ENCODE measurements around the gene ACSL6.

ACSL6 gene

DNA sequence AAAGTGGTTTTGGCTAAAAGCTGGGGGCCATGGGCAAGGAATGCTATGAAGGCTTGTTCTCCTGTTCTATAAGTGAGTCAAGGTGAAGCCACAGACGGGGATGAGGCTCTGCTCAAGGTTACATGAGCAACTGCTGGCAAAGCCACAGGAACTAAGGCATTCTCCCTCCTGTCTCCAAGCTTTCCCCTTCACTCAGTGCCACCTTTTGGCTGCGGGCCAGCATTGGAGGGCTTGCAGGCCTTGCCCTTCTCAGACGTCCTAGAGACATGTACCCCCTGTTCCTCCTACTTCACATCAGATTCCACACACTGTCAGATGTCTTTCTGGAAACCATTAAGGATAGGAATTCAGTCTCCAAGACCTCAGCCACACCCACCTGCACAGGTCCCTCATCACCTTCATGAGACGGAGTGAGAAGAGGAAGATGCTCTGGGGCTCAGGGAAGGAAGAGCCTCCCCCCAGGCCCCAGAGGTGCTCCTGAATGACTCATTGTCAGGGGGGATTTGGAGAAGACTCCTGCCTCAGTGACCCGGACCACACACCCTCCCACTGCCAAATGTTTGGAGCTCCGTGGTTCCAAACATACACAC lies 45.5 kb downstream of the ACSL6 start:
- TF ChIP-seq, protein P1, sequence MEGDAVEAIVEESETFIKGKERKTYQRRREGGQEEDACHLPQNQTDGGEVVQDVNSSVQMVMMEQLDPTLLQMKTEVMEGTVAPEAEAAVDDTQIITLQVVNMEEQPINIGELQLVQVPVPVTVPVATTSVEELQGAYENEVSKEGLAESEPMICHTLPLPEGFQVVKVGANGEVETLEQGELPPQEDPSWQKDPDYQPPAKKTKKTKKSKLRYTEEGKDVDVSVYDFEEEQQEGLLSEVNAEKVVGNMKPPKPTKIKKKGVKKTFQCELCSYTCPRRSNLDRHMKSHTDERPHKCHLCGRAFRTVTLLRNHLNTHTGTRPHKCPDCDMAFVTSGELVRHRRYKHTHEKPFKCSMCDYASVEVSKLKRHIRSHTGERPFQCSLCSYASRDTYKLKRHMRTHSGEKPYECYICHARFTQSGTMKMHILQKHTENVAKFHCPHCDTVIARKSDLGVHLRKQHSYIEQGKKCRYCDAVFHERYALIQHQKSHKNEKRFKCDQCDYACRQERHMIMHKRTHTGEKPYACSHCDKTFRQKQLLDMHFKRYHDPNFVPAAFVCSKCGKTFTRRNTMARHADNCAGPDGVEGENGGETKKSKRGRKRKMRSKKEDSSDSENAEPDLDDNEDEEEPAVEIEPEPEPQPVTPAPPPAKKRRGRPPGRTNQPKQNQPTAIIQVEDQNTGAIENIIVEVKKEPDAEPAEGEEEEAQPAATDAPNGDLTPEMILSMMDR (IDR thresholded peaks at IDR 0.05; ENCODE audit: insufficient read depth, low read depth, low read length, missing control alignments): no peak
- no peak overlapping the region for H3K4me3 ChIP-seq (ENCODE audit: low read depth, low read length)
- no peak for DNase-seq (ENCODE audit: low read depth)

DNA sequence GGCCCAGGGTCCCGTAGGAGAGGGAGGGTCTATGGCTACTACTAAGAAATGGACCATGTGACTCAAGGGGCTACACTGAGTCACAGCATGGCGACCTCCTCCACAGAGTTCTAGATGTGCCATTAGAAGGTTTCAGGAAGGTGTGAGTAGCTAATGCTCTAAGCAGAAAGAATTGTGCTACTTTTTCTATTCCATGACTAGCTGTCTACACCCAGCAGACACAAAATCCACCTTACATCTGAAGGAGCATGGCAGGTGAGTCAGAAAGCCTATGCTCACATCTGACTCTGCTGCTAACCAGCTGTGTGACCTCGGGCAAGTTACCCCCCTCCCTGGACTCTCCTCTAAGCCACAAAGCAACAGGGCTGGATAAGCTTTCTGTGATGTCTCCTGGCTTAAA lies 51.6 kb downstream of the ACSL6 start:
- H3K4me3 ChIP-seq (ENCODE audit: low read depth, low read length): no peak overlapping the region
- TF ChIP-seq, protein P1 (IDR thresholded peaks at IDR 0.05; ENCODE audit: insufficient read depth, low read depth, low read length, missing control alignments): no peak
- no peak for DNase-seq (ENCODE audit: low read depth)

DNA sequence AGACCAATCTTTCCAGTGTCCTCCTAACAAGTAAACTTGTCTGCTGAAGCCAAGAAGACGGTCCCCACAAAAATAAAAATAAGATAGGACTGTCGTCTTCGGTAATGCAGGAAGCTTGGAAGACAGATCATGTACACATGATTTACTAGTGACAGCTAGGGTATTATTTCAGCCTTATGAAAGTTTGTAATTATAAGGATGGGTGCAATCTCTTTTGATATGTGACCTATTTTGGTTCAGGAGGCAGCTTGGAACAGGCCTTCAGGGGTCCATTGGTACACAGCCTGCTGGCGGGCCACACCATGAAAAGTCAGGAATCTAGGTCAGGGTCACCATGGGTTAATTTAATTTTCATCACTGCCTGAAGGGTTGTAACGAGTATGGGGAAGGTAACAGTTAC lies 52.3 kb downstream of the ACSL6 start:
- no peak for DNase-seq (ENCODE audit: low read depth)
- TF ChIP-seq, protein P1 (IDR thresholded peaks at IDR 0.05; ENCODE audit: insufficient read depth, low read depth, low read length, missing control alignments): no peak
- H3K4me3 ChIP-seq (ENCODE audit: low read depth, low read length): no peak overlapping the region

DNA sequence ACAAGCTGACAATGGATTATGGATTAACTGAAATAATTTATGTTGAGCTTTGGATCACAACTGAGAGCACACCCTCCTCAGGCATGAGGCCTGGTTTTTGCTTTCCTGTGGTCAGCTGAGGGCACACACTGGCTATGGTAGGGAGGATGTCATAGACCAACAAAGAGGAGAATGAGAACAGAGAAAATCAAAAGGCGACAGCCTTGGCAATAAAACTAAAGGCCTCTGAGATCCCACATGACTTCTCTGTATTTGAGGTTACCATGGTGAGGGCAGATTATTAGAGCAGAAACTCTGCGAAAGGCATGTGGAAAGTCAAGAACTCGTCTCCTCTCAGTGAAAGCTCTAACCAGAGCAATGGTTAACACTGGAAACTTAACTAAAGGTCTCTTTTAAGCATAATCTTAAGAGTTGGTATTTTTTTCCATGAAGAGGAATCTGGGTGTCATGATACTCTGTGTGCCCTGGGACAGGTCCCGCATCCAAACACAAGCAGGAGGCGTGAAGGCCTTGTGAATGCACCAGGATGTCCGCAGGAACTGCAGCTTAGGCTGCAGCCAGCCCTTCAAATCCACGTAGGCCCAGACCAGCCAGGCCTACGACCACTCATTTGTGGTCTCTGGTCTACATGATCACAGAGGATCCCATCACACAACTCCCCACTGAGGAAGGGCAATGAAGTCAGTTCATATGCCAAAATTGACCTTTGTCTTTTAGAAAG lies 53.6 kb downstream of the ACSL6 start:
- no peak for DNase-seq (ENCODE audit: low read depth)
- TF ChIP-seq, protein P1 (IDR thresholded peaks at IDR 0.05; ENCODE audit: insufficient read depth, low read depth, low read length, missing control alignments): no peak

DNA sequence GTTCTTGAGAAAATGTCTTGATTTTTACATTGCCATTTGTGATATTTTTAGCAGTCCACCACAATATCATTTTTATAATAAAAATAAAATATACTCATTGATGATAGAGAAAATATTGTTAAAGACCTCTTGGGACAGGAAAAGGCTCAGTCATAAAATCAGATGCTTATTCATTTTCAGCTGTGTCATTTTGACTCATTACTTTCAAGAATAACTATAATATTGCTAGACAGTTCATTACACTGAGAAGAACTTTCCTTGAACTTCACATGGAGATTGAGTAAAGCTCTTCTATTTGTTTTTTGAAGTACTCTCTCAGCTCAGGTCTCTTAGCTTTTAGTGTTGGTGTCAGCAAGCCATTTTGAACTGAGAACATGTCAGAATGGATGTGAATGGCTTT lies 57.5 kb downstream of the ACSL6 start:
- TF ChIP-seq, protein P1 (IDR thresholded peaks at IDR 0.05; ENCODE audit: insufficient read depth, low read depth, low read length, missing control alignments): no peak
- no peak overlapping the region for H3K4me3 ChIP-seq (ENCODE audit: low read depth, low read length)
- DNase-seq (ENCODE audit: low read depth): no peak

More for the DNA sequence above, 53.6 kb downstream of the ACSL6 start:
- no peak overlapping the region for H3K4me3 ChIP-seq (ENCODE audit: low read depth, low read length)

DNA sequence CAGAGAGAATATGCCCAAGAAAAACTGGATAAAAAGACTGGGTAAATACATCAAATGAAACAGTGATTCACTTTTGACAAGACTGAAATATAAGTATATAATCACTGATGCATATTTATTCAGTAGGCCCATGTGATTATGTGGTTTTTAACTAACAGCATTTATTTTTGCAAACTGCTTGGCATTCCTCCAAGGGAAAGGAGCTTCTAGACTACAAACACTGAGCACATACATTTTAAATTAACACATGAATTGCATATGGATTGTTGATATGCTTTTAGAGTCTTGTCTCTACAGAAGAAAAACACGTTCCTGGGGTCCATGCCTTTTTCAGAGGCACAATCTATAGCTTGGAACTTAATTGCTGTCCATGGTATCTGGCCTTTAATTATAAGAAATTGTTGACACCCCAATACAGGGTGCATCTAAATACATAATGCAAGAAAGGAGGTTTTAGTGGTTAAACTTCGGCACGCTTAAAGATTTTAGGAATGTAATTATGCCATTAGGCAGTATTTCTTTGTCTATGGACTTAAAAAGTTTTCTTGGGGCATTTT lies 59.1 kb downstream of the ACSL6 start:
- TF ChIP-seq, protein P1 (IDR thresholded peaks at IDR 0.05; ENCODE audit: insufficient read depth, low read depth, low read length, missing control alignments): no peak
- DNase-seq (ENCODE audit: low read depth): no peak

More for the DNA sequence above, 59.1 kb downstream of the ACSL6 start:
- H3K4me3 ChIP-seq (ENCODE audit: low read depth, low read length): no peak overlapping the region
